ENCODE results near the gene CHRNA4.

Gene CHRNA4

GRCh38 chr20:63366390-63367365 is 5.5 kb upstream of the CHRNA4 start:
- no peak overlapping the region for H3K4me2 ChIP-seq (ENCODE audit: low read length)
- H3F3A ChIP-seq (ENCODE audit: control insufficient read depth, insufficient read depth) = no peaks in the 10 kb centered on the region

GRCh38 chr20:63365601-63366389 is 4.6 kb upstream of the CHRNA4 start:
- Histone ChIP-seq H3K9me2 (replicated peaks; ENCODE audit: control insufficient read depth, low read length) (no peaks in the 10 kb centered on the region), H3K4me2 (ENCODE audit: low read length) (no peak overlapping the region), H3K27ac (ENCODE audit: low read depth, low read length) (no peak overlapping the region), H3K79me2 (ENCODE audit: control insufficient read depth, low read length) (no peaks in the 10 kb centered on the region), H3K9me3 (ENCODE audit: control insufficient read depth, insufficient read depth, low read length) (no peaks in the 10 kb centered on the region), H3K4me3 (ENCODE audit: low read length) (no peak overlapping the region), H4K20me1 (ENCODE audit: control insufficient read depth, insufficient read depth, low read depth, low read length) (no peaks in the 10 kb centered on the region), H3F3A (ENCODE audit: control insufficient read depth, insufficient read depth) (no peaks in the 10 kb centered on the region), H3K36me3 (ENCODE audit: control insufficient read depth, low read length) (no peaks in the 10 kb centered on the region), H3K4me1 (ENCODE audit: control insufficient read depth, low read length) (no peaks in the 10 kb centered on the region), H3K27me3 (ENCODE audit: control insufficient read depth, low read length) (no peaks in the 10 kb centered on the region)
- TF ChIP-seq CTCF (IDR thresholded peaks at IDR 0.05; ENCODE audit: low read depth, low read length, poor library complexity, severe bottlenecking) (no peak), EZH2phosphoT487 (IDR thresholded peaks at IDR 0.05; ENCODE audit: borderline replicate concordance, low read length) (no peak)

More at GRCh38 chr20:63366390-63367365, 5.5 kb upstream of the CHRNA4 start:
- H3K27ac ChIP-seq (ENCODE audit: low read depth, low read length) = no peak overlapping the region
- no peaks in the 10 kb centered on the region for H3K9me2 ChIP-seq (replicated peaks; ENCODE audit: control insufficient read depth, low read length)
- H3K9me3 ChIP-seq (ENCODE audit: control insufficient read depth, insufficient read depth, low read length) = no peaks in the 10 kb centered on the region
- TF ChIP-seq EZH2phosphoT487 (IDR thresholded peaks at IDR 0.05; ENCODE audit: borderline replicate concordance, low read length) = no peak
- no peak for TF ChIP-seq CTCF (IDR thresholded peaks at IDR 0.05; ENCODE audit: low read depth, low read length, poor library complexity, severe bottlenecking)
- no peaks in the 10 kb centered on the region for H3K79me2 ChIP-seq (ENCODE audit: control insufficient read depth, low read length)
- no peaks in the 10 kb centered on the region for H4K20me1 ChIP-seq (ENCODE audit: control insufficient read depth, insufficient read depth, low read depth, low read length)
- no peak overlapping the region for H3K4me3 ChIP-seq (ENCODE audit: low read length)
- no peaks in the 10 kb centered on the region for H3K36me3 ChIP-seq (ENCODE audit: control insufficient read depth, low read length)
- no peaks in the 10 kb centered on the region for H3K4me1 ChIP-seq (ENCODE audit: control insufficient read depth, low read length)
- no peaks in the 10 kb centered on the region for H3K27me3 ChIP-seq (ENCODE audit: control insufficient read depth, low read length)

- Histone ChIP-seq H3K4me2 (ENCODE audit: low read length) (no peak overlapping the region), H4K20me1 (ENCODE audit: control insufficient read depth, insufficient read depth, low read depth, low read length) (no peaks in the 10 kb centered on the region), H3F3A (ENCODE audit: control insufficient read depth, insufficient read depth) (no peaks in the 10 kb centered on the region), H3K27me3 (ENCODE audit: control insufficient read depth, low read length) (no peaks in the 10 kb centered on the region), H3K36me3 (ENCODE audit: control insufficient read depth, low read length) (no peaks in the 10 kb centered on the region), H3K79me2 (ENCODE audit: control insufficient read depth, low read length) (no peaks in the 10 kb centered on the region), H3K27ac (ENCODE audit: low read depth, low read length) (no peak overlapping the region), H3K4me1 (ENCODE audit: control insufficient read depth, low read length) (no peaks in the 10 kb centered on the region), H3K4me3 (ENCODE audit: low read length) (no peak overlapping the region), H3K9me3 (ENCODE audit: control insufficient read depth, insufficient read depth, low read length) (no peaks in the 10 kb centered on the region), H3K9me2 (replicated peaks; ENCODE audit: control insufficient read depth, low read length) (no peaks in the 10 kb centered on the region)
- TF ChIP-seq EZH2phosphoT487 (IDR thresholded peaks at IDR 0.05; ENCODE audit: borderline replicate concordance, low read length) = no peak
- TF ChIP-seq CTCF (IDR thresholded peaks at IDR 0.05; ENCODE audit: low read depth, low read length, poor library complexity, severe bottlenecking) = no peak
These were observed 3.8 kb upstream of the CHRNA4 start for GRCh38 chr20:63364801-63365585.

Data from DOHH2 (cell line).